Measurements from ENCODE around the gene RAB1B.

DNA sequence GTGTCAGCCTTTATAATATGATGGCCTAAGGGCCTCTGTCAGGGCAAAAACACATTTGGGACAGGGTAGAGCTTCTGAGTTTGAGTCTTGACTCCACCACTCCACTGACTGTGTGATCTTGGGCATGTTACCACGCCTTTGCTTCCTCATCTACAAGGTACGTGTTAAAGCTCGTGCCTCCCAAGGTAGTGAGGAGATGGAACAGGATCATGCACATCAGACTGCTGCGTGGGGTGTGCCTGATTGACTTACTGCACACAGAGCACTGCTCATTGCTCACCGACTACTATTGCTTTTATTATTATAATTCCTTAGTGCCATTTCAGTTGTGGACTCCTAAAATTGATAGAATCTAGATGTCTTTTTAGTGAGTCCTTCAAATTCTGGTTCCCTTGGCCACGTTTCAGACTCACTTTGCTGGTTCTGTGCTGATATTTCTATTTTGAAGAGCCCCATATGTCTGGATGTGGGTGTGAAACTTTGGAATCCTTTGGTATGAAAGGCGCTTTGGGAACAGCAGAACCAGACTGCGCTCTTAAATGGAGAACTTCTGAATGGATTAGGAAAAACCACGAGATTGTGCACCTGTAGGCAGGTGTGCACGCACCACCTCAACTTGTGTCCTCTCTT lies 44.1 kb upstream of the RAB1B start:
- TF ChIP-seq POLR2A (IDR thresholded peaks at IDR 0.05; ENCODE audit: low read length) (no peak), GATA1 (IDR thresholded peaks at IDR 0.05; ENCODE audit: low read depth, low read length) (no peak)
